Motor neuron (in vitro differentiated cells): ENCODE data around the gene MSANTD1. TPM values are rescaled to one million over a fixed set of nuclear protein-coding genes. Genes with fewer than 3 reads are reported as not detected.

Experiments used
- ATAC-seq, 8 experiments: fragments of 200-7000 bp; cut with Tn5 transposase; replicated peaks in 6 of 8; 2 replicates each; pipeline ENCODE4 v1.8.0; 2021; ENCODE audit warnings: mild to moderate bottlenecking in 8 of 8, moderate library complexity in 8 of 8
- H3K27ac ChIP-seq, 2 donors: fragments of 250-450 bp; sonication (Bioruptor Pico); 2 replicates each; pipeline ENCODE4 v1.9.0; 2021; ENCODE audit warnings: antibody characterized with exemption in 2 of 2, mild to moderate bottlenecking in 2 of 2, moderate library complexity in 1 of 2
- H3K4me1 ChIP-seq, 2 donors: fragments of 250-450 bp; sonication (Bioruptor Pico); replicated peaks in 1 of 2; 2 replicates each; pipeline ENCODE4 v1.6.1; 2021; ENCODE audit warnings: antibody characterized with exemption in 2 of 2, mild to moderate bottlenecking in 2 of 2, moderate library complexity in 1 of 2
- H3K4me3 ChIP-seq, 5 donors: fragments of 250-450 bp; sonication (Bioruptor Pico); 2 replicates each; pipeline ENCODE4 v1.9.0; 2021; ENCODE audit warnings: antibody characterized with exemption in 5 of 5, mild to moderate bottlenecking in 5 of 5, moderate library complexity in 4 of 5
- WGBS, 10 experiments: fragments of 450-650 bp; shearing (Covaris generic); methylation state at CpG; one replicate each; pipeline ENCODE4 v1.0.0; 2022; 5-methylcytosine and 5-hydroxymethylcytosine counted together
- in situ Hi-C, 9 experiments: fragments of 400-800 bp; cut with MboI; loops; one replicate each; pipeline ENCODE4 v1.15.0; 2021; ENCODE audit warnings: low sequenced_read_pairs in 9 of 9, low pct_unique_long_range_greater_than_20kb in 2 of 9; ENCODE audit not compliant: unreplicated experiment in 9 of 9
- total RNA-seq, 8 experiments: library from RNA; unstranded; fragments of 300-600 nt; gene quantifications; 2 replicates each; pipeline versions ENCODE4 v1.2.3 to v1.2.4, GENCODE V29; 2022

Gene MSANTD1
- total RNA-seq, result 1 to 10 TPM in 5 of 8 experiments, under 1 TPM in 3; 0.76 to 2.1 (median 1.2) TPM

DNA sequence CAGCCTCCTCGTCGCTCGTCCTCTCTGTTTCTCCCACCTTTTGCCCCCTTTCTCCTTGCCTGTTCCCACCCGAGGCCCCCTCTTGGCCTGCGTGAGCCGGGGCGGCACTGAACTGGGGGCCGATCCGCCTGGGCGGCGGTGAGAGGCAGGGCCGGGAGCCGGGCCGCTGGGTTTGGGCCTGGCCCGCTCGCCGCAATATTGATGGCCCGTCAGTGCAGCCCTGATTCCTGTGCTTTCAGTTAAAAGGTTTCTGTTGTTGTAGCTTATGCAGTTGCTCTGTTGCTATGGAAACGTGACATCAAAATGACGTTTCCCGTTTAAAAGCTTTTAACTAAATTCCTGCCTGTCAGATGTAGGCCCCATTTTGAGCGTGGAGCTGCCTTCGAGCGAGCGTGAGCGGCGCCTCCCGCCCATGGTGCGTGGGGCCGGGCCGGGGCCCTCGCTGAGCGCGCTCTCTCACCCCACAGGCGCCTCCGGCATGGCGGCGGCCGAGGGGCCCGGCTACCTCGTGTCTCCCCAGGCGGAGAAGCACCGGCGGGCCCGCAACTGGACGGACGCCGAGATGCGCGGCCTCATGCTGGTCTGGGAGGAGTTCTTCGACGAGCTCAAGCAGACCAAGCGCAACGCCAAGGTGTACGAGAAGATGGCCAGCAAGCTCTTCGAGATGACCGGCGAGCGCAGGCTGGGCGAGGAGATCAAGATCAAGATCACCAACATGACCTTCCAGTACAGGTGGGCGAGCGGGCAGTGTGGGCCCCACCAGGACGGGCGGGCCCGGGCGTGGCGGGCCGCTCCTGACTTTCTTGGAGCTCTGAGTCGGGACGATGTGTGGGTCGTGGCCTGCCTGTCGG is at the start of gene MSANTD1:
Gene MSANTD1, plus strand, starts transcription at position 349 of the 851 bp plus-strand sequence. Its CDS starts 64 bp downstream, at position 413.
- H3K4me3 ChIP-seq, result no peak within 1 kb of the TSS
- ATAC-seq, result peak in 5 of 8 experiments; percentile 71 to 78 (median 76)
- peak within 1 kb of the TSS; percentile 66 to 80 for H3K27ac ChIP-seq
- peaks cover 20 to 28% of the 10 kb centered on the region in 2 donors for H3K4me1 ChIP-seq
- in situ Hi-C loops, result no loop called here
- 56 to 90% (median 77%) methylated on average over 2 to 15 of the region's 72 CpGs; no CpG with 5 or more reads in 4 of the 10 experiments for WGBS, 10 experiments

DNA sequence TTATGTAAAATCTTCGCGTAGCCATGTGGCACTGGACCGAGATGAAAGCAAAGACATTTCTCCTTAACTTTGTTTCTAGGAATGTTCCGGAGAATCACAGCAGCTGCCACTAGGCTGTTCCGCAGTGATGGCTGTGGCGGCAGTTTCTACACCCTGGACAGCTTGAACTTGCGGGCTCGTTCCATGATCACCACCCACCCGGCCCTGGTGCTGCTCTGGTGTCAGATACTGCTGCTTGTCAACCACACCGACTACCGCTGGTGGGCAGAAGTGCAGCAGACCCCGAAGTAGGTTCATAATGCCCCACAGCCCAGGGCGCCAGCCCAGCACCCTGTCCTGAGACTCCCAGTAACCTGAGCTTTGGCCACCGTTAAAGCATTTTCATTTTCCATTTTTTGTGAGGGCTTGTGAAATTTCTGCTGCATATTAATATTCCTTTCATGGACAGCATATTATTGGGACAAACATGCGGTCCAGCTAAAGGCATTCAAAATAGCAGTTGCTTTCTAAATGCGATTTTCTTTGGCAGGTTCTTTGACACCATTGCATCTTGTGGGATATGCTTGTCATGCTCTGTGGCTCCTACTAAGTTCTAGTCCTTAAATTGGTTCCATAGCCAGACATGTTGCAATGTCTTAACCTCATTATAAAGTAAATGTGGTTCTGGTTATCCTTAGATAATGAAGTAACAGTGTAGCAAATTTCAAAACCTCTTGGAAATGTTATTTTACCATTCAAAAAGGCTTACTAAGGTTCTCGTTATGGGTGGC is 49.1 kb upstream of the MSANTD1 start:
- Histone ChIP-seq H3K27ac (no peak overlapping the region), H3K4me3 (no peak overlapping the region), H3K4me1 (no peaks in the 10 kb centered on the region)
- in situ Hi-C loops, result no loop called here
- ATAC-seq, result no peak
- 24 to 100% (median 88%) methylated on average over 1 to 12 of the region's 17 CpGs for WGBS, 10 experiments

DNA sequence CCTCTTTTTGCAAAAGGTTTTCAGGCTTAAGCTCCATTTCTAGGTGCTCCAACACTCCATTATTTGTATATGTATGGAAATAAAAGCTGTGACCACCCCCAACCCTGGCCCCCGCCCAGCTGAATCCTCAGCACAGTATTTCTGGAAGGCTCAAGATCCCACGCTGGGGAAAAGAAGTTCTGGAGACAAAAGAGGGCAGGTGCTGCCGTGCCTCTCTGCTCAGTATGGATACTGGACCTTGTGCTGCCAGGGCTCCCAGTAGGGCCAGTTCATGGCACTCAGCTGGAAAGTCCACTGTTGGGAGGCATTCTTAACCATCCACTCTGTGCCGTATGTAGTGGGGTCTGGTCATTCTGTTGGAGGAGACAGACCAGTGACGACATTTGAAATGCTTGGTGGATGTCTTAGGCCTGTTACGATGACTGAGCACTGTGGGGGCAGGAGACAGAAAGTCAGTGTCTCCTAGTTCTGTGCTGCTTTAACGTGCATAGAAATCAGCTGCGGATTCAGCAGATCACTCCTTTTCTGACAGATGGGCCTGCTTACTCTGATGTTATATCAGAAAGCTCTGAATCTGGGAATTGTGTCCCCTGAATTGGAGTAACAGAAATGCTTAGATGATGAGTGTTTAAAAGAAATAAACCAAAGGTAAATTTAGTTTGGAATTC is 48.4 kb upstream of the MSANTD1 start:
- 40 to 100% (median 90%) methylated on average over 1 to 5 of the region's 8 CpGs; no CpG with 5 or more reads in 3 of the 10 experiments for WGBS, 10 experiments
- no peak for ATAC-seq
- in situ Hi-C loops, result no loop called here

DNA sequence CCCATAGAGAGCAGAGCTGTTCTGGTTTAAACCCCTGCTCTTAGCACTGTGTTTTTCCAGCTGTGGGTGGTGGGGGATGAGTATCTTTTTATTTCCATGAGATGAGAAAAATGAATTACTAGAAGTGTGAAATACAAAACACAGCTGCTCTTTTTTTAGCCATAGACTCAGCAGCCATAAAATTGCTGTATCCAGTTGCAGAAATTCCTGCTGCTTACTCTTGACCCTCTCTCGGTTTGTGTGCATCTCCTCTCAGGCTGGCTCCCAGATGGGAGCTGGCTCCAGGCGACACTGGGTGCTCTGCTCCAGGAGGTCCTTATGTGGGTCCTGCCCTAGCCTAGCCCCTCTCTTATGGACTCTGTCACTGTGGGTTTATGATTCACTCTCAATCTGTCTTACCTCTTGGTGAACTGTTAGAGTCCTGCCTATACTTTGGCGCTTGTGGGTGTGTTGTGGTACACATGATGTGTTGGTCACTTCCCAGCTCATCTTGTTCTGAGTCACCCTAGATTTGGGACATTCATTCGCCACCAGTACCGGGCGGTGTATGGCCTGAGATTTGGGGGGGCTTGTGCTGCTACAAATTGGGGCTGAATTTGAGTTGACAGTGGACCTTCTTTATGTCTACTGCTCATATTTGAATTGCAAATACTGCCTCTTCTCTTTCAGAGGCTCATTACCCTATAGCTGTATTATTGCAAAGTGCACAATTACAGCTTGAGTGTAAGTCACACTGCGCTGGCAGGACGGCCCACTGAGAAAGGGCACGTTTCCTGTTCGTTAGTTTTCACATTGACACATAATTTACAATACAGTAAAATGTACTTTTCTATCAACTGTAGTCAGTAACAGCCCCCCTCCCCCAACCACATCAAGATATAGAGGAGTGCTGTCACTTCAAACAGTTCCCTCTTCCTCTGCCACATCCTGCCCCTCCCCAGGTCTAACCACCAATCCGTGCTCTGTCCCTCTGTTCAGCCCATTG is 46.9 kb upstream of the MSANTD1 start:
- in situ Hi-C loops, result no loop called here
- ATAC-seq, result peak in 7 of 8 experiments; percentile 29 to 75 (median 48)
- H3K27ac ChIP-seq, result no peak overlapping the region
- H3K4me1 ChIP-seq, result no peaks in the 10 kb centered on the region
- WGBS, 10 experiments, result 61 to 100% (median 92%) methylated on average over 1 to 8 of the region's 11 CpGs; no CpG with 5 or more reads in 1 of the 10 experiments
- H3K4me3 ChIP-seq, result no peak overlapping the region

More for the DNA sequence above, 48.4 kb upstream of the MSANTD1 start:
- Histone ChIP-seq H3K4me3 (no peak overlapping the region), H3K27ac (no peak overlapping the region), H3K4me1 (no peaks in the 10 kb centered on the region)

DNA sequence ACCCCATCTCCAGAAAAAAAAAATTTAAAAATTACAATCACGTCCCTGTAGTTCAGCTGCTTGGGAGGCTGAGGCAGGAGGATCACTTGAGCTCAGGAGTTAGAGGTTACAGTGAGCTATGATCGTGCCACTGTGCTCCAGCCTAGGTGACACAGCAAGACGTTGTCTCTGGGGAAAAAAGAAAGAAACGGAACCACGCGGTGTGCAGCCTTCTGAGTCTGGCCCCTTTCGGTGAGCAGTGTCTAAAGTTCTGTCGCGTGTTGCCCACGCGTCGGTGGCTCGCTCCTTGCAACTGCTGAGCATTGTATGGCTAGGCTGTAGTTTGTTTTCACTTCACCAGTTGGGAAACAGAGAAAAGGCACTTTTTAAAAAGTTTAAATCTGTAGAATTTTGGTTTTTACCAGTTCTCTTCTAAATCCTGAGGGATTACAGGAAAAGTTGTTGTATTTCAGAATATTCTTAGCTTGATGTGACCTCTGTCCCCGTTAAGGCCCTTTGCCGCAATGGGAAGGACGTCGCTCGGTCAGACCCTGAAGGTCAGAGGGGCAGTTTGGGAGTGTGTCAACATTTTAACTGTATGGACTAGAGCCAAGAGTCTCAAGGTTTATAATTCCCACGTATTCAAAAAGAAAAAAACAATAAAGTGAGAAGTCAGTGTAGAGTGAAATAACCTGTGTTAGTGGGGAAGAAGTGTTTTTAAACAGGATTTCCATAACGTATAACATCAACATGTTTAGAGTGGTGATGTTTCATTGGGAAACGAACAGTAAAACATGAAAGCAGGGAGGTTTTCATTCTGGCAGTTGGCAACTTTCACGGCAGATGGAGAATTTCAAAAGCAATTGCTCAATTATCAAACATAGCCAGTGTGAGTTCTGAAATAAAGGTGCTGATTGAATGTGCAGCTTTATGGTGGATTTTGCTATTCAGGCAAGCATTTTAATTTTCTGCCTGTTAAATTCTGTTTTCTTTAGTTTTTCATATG is 45.8 kb upstream of the MSANTD1 start:
- Histone ChIP-seq H3K4me3 (no peak overlapping the region), H3K27ac (no peak overlapping the region), H3K4me1 (no peaks in the 10 kb centered on the region)
- no peak for ATAC-seq
- WGBS, 10 experiments, result 61 to 95% (median 85%) methylated on average over 3 to 18 of the region's 22 CpGs
- in situ Hi-C loops, result no loop called here

DNA sequence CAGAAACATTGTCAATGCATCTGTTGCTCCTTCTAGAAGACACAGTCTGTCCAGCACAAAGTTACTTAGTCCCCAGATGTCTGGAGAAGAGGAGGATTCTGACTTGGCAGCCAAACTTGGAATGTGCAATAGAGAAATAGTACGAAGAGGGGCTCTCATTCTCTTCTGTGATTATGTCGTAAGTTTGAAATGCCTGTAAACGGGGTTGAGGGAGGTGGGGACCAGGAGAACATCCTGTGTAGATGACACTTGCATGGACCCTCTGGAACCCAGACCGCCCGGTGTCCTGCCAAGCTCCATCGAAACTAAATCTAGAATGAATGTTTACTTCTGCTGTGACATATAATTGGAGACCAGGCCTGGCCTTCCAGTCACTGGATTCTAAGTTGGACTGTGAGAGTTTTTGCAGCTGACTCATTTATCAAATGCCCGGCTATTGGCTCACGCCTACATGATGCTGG is 45.0 kb upstream of the MSANTD1 start:
- peak in 2 of 8 experiments; percentile 69 to 83 for ATAC-seq
- in situ Hi-C loops, result no loop called here
- Histone ChIP-seq H3K4me1 (no peaks in the 10 kb centered on the region), H3K4me3 (no peak overlapping the region), H3K27ac (no peak overlapping the region)
- WGBS, 10 experiments, result 10 to 100% (median 84%) methylated on average over 3 to 6 of the region's 8 CpGs; no CpG with 5 or more reads in 3 of the 10 experiments

DNA sequence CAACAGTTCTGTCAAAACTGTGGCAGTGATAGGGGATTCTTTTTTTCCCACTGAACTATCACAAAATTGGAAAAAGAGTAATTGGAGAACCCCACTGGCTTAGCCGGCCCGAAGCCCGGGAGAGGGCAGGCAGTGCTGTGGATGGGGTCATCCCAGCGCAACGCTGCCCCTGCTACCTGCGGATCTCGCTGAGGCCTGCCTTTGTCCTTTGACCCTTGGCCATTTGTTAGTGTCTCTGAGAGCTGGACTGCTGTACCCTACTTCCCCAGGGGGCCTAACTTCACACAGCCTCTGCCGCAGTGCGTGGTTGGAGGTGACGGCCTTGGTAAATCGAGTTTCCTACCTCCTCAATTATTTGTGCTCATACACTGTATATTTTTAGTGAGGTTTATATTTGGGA is 43.0 kb upstream of the MSANTD1 start:
- in situ Hi-C loops, result no loop called here
- no peak overlapping the region for H3K4me3 ChIP-seq
- no peak overlapping the region for H3K27ac ChIP-seq
- 34 to 100% (median 72%) methylated on average over 2 to 10 of the region's 11 CpGs; no CpG with 5 or more reads in 6 of the 10 experiments for WGBS, 10 experiments
- ATAC-seq, result no peak
- H3K4me1 ChIP-seq, result no peaks in the 10 kb centered on the region

GRCh38 chr4:3206439-3207100 is 42.4 kb upstream of the MSANTD1 start:
- Histone ChIP-seq H3K4me1 (no peaks in the 10 kb centered on the region), H3K27ac (no peak overlapping the region), H3K4me3 (no peak overlapping the region)
- no peak for ATAC-seq
- in situ Hi-C loops, result no loop called here
- WGBS, 10 experiments, result 81 to 98% (median 86%) methylated on average over 3 to 16 of the region's 18 CpGs; no CpG with 5 or more reads in 1 of the 10 experiments

DNA sequence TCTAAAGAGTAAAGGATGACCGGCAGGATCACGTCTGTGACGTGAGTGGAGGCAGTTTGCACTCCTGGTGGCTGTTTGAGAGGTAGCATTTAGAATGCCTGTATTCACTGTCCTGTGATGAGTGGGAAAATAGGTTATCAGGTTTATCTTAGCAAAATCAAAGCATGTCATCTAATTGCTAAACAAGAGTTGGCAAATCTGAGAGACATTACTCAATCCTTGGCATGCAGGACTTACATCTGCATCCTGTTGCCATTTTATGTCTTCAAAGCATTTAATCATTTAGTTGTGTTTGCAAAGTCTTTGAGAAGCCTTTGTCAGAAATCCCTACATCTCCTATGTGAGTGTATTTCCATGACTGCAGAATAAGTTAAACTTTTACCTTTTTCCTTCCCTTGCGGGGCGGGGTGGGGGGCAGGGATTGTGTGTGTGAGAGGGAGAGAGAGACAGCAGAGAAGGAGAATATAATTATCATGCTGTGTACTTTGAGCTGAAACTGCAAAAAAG is 41.4 kb upstream of the MSANTD1 start:
- no peak for ATAC-seq
- H3K4me3 ChIP-seq, result no peak overlapping the region
- H3K27ac ChIP-seq, result no peak overlapping the region
- in situ Hi-C loops, result no loop called here
- H3K4me1 ChIP-seq, result no peaks in the 10 kb centered on the region
- 42 to 100% (median 81%) methylated on average over 2 to 4 of the region's 5 CpGs; no CpG with 5 or more reads in 4 of the 10 experiments for WGBS, 10 experiments

DNA sequence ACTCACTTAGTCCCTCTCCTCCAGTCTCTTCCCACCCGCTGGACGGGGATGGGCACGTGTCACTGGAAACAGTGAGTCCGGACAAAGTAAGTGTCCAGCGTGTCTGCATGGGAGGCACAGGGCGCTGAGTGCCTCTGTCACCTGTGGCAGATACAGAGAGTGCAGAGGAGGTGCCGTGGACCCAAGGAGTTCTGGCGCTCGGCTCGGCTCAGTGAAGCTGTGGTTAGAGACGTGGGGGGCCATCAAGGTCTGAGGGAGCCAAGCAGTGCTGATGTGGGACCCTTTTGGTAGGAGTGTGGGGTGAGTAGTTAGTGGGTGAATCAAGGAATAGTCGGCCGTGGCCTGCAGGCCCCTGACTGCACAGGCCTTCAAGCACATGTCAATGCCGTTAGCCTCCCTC is 40.1 kb upstream of the MSANTD1 start:
- in situ Hi-C loops, result no loop called here
- ATAC-seq, result no peak
- H3K4me3 ChIP-seq, result no peak overlapping the region
- H3K4me1 ChIP-seq, result no peaks in the 10 kb centered on the region
- no peak overlapping the region for H3K27ac ChIP-seq
- 90 to 100% (median 100%) methylated on average over 1 to 9 of the region's 14 CpGs; no CpG with 5 or more reads in 4 of the 10 experiments for WGBS, 10 experiments
